ENCODE results near the gene POLR1A.

- TF ChIP-seq SIN3A (conservative IDR thresholded peaks at IDR 0.05 in 1 of 2, IDR thresholded peaks at IDR 0.05 in 1 of 2; ENCODE audit: low read depth in 1 of 2, low read length in 2 of 2) (no peak), E2F6 (IDR thresholded peaks at IDR 0.05) (no peak), CTCF (IDR thresholded peaks at IDR 0.05; ENCODE audit: control extremely low read depth in 1 of 3, insufficient read depth in 1 of 3, low read depth in 1 of 3, low read length in 3 of 3) (peak; percentile 28 to 46 (median 38)), RFX5 (IDR thresholded peaks at IDR 0.05; ENCODE audit: borderline replicate concordance, low read depth, low read length) (no peak), EP300 (IDR thresholded peaks at IDR 0.05; ENCODE audit: borderline replicate concordance in 1 of 2, low read depth in 2 of 2, low read length in 2 of 2) (no peak)
Observed at GRCh38 chr2:86087936-86088850, 17.5 kb downstream of the POLR1A start.

Data from H1 (cell line).